HG02884 (cell line): ENCODE measurements around the gene IER5L.
"Not testable (repeated sequence)": the region's sequence is repeated elsewhere in the genome, so short reads cannot be mapped to it uniquely, and the experiment has no call there.

Source experiments
- ATAC-seq: cut with Tn5 transposase; IDR thresholded peaks from one replicate; pipeline ENCODE4 v1.9.1; 2021; ENCODE audit warnings: mild to moderate bottlenecking, moderate library complexity; ENCODE audit not compliant: unreplicated experiment

IER5L gene

GRCh38 chr9:129141066-129142041 lies 36.7 kb downstream of the IER5L start:
- no peak for ATAC-seq

DNA sequence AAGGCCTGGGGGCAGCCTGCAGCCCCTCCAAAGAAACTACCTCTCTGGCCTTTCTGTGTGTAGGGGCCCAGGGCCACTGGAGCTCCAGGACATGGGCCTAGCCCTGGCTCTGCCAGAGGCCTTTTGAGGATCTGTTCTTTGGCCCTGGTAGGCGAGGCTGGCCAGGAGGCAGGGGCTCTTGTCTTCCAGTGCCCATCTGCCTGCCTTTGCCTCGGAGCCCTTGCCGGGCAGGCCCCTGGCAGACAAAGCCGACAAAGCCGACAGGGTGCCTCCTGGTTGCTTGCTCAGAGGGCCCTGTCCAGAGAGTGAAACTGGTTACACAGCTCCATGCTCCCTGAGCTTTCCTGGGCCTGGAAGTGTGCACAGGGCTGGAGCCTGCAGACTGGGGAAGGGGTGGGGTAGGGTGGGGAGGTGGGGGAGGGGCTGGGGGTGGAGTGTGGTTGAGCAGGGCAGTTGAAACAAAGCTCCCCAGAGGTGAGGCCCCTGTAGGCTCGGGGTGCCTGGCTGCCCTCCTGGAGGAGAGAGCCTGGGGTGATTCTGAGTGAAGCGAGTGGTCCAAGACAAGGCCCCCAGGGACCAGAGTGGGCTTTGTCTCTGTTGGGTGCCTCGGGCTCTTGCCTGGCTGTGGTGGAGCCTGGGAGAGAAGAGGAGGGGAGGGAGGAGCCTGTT lies 37.5 kb downstream of the IER5L start:
- ATAC-seq: peak; percentile 13

GRCh38 chr9:129139993-129140396 lies 38.1 kb downstream of the IER5L start:
- ATAC-seq: peak; percentile 74

- no peak for ATAC-seq
Measured at GRCh38 chr9:129139233-129139992, 38.6 kb downstream of the IER5L start.

DNA sequence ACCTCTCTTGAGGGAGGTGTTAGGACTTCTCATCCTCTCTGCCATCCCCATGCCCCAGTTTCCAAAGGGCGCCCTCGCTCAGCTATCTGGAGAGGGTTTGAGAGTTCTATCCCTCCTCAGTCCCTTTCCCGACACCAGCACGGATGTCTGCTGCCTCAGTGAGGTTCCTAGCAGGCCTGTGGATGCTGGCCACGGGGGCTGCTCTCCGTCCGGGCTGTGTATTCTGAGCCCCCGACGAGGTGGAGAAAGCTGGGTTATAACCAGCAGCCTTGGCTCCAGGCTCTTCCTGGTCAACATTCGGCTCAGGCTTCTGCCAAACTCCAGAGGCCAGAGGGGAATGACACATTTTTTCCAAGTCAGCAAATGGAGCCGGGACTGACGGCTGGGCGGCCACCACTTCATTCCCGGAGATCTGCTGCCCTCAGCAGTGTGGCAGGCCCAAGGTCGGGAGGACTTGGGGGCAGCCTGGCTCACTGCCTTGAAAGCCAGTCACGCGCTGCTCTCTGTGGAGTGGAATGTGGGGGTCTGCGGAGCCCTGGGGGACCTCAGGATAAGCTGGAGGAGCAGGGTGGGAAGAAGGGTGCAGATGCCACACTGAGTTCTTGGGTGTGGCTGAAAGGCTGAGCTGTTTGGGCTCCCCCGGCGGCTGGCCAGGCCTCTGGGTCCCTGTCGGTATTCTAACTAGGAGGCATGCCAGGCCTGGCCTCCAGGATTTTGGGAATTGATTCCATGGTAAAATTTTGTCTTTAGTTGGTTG lies 39.4 kb downstream of the IER5L start:
- ATAC-seq: no peak

- no peak for ATAC-seq
Measured at GRCh38 chr9:129138144-129138462, 40.0 kb downstream of the IER5L start.

- no peak for ATAC-seq
Measured at GRCh38 chr9:129137292-129138143, 40.5 kb downstream of the IER5L start.

DNA sequence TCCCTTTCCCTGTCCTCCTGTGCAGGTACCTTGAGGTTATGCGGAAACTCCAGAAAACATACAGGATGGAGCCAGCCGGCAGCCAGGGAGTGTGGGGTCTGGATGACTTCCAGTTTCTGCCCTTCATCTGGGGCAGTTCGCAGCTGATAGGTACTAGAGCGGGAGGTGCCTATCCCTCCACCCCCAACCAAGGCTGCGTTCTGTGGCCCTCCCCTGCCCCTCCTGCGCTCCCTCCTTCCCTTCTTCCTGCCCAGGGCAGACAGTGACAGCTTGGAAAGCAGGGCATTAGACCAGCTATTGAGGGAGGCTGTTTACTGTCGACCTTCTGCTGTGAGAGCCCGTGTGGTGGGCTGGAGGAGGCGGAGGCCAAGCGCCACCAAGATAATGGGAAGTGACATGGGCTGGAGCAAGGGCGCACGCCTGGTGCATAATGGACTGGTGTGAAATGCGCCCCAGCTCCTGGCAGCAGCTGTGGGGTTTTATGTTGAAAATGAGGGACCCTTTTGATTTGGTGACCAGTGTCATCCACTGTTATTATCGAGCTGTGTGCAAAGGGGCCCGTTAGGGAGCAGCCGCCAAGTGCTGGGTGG lies 41.5 kb downstream of the IER5L start:
- no peak for ATAC-seq

DNA sequence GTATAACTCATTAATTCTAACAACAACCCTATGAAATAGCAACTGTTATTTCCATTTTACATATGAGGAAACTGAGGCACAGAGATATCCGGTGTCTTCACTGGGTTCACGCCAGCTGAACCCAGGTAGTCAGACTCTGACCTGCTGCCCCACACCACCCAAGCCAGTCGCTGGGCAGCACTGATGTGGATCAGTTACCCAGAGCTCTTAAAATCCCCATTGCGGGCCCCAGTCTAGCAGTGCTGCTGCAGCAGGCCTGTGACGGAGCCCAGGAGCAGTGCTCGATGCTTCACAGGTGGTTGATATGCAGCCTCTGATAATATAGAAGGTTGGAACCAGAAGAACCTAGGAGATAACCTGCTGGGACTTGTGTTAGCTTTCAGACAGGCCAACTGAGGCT lies 42.6 kb downstream of the IER5L start:
- no peak for ATAC-seq

DNA sequence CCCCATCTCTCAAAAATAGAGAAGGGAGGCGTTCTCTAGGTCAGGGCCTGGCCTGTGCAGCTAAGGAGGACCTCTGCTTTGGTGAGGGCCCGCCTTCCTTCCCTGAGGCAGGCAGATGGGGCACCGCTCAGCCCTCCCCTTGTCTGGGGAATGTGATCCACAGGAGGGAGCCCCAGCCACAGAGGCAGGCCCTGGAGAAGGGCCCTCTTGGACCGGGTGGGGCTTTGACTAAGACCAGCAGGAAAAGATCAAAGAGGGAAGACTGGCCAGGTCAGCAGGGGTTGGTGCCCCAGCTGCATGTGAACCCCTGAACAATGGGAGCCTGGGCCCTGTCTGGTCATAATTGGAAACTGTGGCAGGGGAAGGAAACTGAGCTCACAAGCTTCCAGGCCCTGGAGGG lies 45.0 kb downstream of the IER5L start:
- ATAC-seq: no peak

- no peak for ATAC-seq
Measured at GRCh38 chr9:129131300-129132145, 46.5 kb downstream of the IER5L start.

GRCh38 chr9:129130791-129131190 lies 47.3 kb downstream of the IER5L start:
- ATAC-seq: no peak

GRCh38 chr9:129130271-129130670 lies 47.8 kb downstream of the IER5L start:
- not testable (repeated sequence) for ATAC-seq

- no peak for ATAC-seq
Measured at GRCh38 chr9:129128689-129129088, 49.4 kb downstream of the IER5L start.

DNA sequence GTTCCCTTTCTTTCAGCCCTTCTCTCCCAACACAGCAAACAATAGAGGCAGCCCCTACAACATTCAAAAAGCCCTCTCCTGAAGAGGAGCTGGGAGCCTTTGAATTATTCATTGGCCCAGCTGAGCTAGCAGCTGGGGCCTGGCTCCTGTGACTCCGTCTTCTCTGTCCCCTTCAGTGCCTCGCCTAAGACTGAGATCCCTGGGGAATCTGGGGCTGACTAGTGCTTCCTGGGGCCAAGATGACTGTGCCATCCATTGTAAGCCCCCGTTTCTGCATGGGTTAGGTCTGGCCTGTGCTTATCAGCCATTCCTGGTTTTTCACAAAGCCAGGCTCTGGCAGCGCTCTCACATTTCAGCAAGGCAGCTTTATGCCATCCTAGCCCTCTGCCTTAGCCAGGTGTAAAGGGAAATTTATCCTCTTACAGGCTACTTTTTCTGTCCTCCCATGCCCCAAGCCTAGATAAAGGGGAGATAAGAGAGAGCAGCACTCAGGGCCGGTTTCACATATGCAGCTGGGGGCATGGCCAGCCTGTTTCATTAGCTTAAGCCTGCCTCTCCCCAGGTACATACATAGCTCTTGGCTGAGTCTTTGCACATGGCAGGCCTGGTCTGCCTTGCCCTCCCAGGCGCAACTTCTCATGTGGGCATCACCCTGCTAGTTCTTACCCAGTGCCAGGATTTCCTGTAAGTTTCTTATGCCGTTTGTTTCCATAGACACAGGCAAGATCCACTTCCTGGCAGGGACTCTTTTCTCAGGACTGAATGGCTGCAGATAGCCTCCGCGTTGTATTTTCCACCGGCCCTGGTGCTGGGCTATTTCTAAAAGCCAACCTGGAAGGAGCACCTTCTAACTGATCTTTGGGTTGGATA lies 51.1 kb downstream of the IER5L start:
- no peak for ATAC-seq
